A673 (cell line): ENCODE results near the gene OR1L1.

Experiments used
- CTCF ChIP-seq: fragments of 300-800, 200-600 bp; sonication (generic); conservative IDR thresholded peaks from 2 replicates; pipeline ENCODE4 v1.5.1; 2017; ENCODE audit warnings: low read depth, mild to moderate bottlenecking, antibody characterized with exemption, low read length, moderate library complexity, mixed read lengths
- EZH2 ChIP-seq: fragments of 200-600 bp; sonication (generic); IDR thresholded peaks from 2 replicates; pipeline ENCODE4 v1.6.1; 2017; ENCODE audit warnings: borderline replicate concordance, low read depth, mild to moderate bottlenecking, mixed read lengths, antibody characterized with exemption, low read length; ENCODE audit not compliant: poor library complexity, severe bottlenecking

GRCh38 chr9:122614362-122614761 lies 47.2 kb upstream of the OR1L1 start, which contains the start of gene OR1Q1:
- TF ChIP-seq CTCF, result no peak
- no peak for TF ChIP-seq EZH2
